ENCODE measurements around the gene ADTRP.

DNA sequence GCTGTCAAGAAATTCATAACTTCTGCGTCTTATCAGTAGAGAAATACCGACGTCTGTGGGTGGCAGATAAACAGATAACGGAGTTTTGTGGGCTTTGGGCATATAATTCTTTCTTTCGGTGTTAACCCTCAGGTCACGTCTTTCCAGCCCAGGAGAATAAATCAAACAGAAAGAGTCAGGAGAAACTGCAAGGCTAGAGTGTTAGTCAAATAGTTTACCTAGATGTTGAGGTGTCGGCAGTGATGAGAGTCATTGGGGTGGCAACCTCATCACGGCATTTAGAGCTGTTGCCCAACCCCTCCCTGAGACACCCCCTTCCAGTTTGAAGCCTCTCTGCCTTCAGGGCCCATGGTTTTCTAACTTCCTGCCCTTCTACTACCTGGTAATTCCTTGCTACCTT is 49.5 kb downstream of the ADTRP start:
- TF ChIP-seq, protein P1, sequence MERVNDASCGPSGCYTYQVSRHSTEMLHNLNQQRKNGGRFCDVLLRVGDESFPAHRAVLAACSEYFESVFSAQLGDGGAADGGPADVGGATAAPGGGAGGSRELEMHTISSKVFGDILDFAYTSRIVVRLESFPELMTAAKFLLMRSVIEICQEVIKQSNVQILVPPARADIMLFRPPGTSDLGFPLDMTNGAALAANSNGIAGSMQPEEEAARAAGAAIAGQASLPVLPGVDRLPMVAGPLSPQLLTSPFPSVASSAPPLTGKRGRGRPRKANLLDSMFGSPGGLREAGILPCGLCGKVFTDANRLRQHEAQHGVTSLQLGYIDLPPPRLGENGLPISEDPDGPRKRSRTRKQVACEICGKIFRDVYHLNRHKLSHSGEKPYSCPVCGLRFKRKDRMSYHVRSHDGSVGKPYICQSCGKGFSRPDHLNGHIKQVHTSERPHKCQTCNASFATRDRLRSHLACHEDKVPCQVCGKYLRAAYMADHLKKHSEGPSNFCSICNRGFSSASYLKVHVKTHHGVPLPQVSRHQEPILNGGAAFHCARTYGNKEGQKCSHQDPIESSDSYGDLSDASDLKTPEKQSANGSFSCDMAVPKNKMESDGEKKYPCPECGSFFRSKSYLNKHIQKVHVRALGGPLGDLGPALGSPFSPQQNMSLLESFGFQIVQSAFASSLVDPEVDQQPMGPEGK (CRISPR knock-in tag; IDR thresholded peaks at IDR 0.05; ENCODE audit: borderline replicate concordance) = no peak
- TF ChIP-seq, protein P2, sequence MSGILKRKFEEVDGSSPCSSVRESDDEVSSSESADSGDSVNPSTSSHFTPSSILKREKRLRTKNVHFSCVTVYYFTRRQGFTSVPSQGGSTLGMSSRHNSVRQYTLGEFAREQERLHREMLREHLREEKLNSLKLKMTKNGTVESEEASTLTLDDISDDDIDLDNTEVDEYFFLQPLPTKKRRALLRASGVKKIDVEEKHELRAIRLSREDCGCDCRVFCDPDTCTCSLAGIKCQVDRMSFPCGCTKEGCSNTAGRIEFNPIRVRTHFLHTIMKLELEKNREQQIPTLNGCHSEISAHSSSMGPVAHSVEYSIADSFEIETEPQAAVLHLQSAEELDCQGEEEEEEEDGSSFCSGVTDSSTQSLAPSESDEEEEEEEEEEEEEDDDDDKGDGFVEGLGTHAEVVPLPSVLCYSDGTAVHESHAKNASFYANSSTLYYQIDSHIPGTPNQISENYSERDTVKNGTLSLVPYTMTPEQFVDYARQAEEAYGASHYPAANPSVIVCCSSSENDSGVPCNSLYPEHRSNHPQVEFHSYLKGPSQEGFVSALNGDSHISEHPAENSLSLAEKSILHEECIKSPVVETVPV (CRISPR knock-in tag; IDR thresholded peaks at IDR 0.05) = no peak
- TF ChIP-seq ESRRG (CRISPR knock-in tag; IDR thresholded peaks at IDR 0.05) (no peak), ARNTL (CRISPR knock-in tag; IDR thresholded peaks at IDR 0.05; ENCODE audit: borderline replicate concordance, low read depth) (no peak), ZC3H10 (CRISPR knock-in tag; IDR thresholded peaks at IDR 0.05) (no peak), GLIS3 (CRISPR knock-in tag; IDR thresholded peaks at IDR 0.05) (no peak), RARB (CRISPR knock-in tag; IDR thresholded peaks at IDR 0.05) (no peak), ZFP30 (CRISPR knock-in tag; IDR thresholded peaks at IDR 0.05) (no peak)
- TF ChIP-seq, protein P3, sequence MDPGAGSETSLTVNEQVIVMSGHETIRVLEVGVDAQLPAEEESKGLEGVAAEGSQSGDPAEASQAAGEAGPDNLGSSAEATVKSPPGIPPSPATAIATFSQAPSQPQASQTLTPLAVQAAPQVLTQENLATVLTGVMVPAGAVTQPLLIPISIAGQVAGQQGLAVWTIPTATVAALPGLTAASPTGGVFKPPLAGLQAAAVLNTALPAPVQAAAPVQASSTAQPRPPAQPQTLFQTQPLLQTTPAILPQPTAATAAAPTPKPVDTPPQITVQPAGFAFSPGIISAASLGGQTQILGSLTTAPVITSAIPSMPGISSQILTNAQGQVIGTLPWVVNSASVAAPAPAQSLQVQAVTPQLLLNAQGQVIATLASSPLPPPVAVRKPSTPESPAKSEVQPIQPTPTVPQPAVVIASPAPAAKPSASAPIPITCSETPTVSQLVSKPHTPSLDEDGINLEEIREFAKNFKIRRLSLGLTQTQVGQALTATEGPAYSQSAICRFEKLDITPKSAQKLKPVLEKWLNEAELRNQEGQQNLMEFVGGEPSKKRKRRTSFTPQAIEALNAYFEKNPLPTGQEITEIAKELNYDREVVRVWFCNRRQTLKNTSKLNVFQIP (CRISPR knock-in tag; IDR thresholded peaks at IDR 0.05; ENCODE audit: borderline replicate concordance, low read depth) = no peak
- TF ChIP-seq, protein P4, sequence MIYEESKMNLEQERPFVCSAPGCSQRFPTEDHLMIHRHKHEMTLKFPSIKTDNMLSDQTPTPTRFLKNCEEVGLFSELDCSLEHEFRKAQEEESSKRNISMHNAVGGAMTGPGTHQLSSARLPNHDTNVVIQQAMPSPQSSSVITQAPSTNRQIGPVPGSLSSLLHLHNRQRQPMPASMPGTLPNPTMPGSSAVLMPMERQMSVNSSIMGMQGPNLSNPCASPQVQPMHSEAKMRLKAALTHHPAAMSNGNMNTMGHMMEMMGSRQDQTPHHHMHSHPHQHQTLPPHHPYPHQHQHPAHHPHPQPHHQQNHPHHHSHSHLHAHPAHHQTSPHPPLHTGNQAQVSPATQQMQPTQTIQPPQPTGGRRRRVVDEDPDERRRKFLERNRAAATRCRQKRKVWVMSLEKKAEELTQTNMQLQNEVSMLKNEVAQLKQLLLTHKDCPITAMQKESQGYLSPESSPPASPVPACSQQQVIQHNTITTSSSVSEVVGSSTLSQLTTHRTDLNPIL (CRISPR knock-in tag; IDR thresholded peaks at IDR 0.05; ENCODE audit: low read depth) = no peak

Measured in SK-N-SH treated with all-trans-retinoic acid at 6 μM for 48 hours (cell line).